Liver (tissue), 9 donors: Measurements from ENCODE around the gene SLC35B1. TPM values are rescaled to one million over a fixed set of nuclear protein-coding genes. Genes with fewer than 3 reads are reported as not detected.

Source experiments
- DNase-seq: peaks from one replicate; pipeline ENCODE4 v3.0.0-alpha.2; 2017; ENCODE audit warnings: low spot score
- H3K27ac ChIP-seq, 2 donors: one replicate each; pipeline ENCODE4 v1.7.0; 2013; ENCODE audit warnings: inconsistent platforms in 2 of 2, low read length in 2 of 2, control low read depth in 1 of 2, low read depth in 1 of 2, mild to moderate bottlenecking in 1 of 2
- H3K27me3 ChIP-seq, 4 donors: one replicate each; pipeline versions ENCODE4 v1.6.1 to v1.7.0; 2013; ENCODE audit warnings: low read length in 3 of 4, inconsistent platforms in 1 of 4, mild to moderate bottlenecking in 1 of 4, moderate library complexity in 1 of 4; ENCODE audit not compliant: control insufficient read depth in 4 of 4, insufficient read depth in 4 of 4
- H3K36me3 ChIP-seq, 4 donors: one replicate each; pipeline versions ENCODE4 v1.6.1 to v1.7.0; 2013; ENCODE audit warnings: low read length in 3 of 4, mild to moderate bottlenecking in 3 of 4, low read depth in 1 of 4, moderate library complexity in 1 of 4; ENCODE audit not compliant: control insufficient read depth in 4 of 4, insufficient read depth in 3 of 4
- H3K4me1 ChIP-seq, 4 donors: one replicate each; pipeline versions ENCODE4 v1.6.1 to v1.7.0; 2013; ENCODE audit warnings: low read length in 3 of 4, mild to moderate bottlenecking in 3 of 4, moderate library complexity in 1 of 4; ENCODE audit not compliant: control insufficient read depth in 4 of 4, insufficient read depth in 4 of 4
- H3K4me3 ChIP-seq, 3 donors: one replicate each; pipeline versions ENCODE4 v1.6.1 to v1.7.0; 2013; ENCODE audit warnings: low read length in 3 of 3, control low read depth in 1 of 3, low read depth in 1 of 3, mild to moderate bottlenecking in 1 of 3
- H3K9ac ChIP-seq, 2 donors: one replicate each; pipeline ENCODE4 v1.7.0; 2013; ENCODE audit warnings: low read length in 2 of 2, mild to moderate bottlenecking in 2 of 2, moderate library complexity in 2 of 2, control low read depth in 1 of 2, low read depth in 1 of 2
- H3K9me3 ChIP-seq, 4 donors: one replicate each; pipeline versions ENCODE4 v1.6.1 to v1.7.0; 2013; ENCODE audit warnings: low read length in 3 of 4; ENCODE audit not compliant: control insufficient read depth in 4 of 4
- ATF3 ChIP-seq: IDR thresholded peaks from 2 replicates; pipeline ENCODE4 v1.6.1; 2016; ENCODE audit warnings: antibody characterized with exemption
- CTCF ChIP-seq: fragments of 150-350 bp; IDR thresholded peaks from 2 replicates; pipeline ENCODE4 v1.5.1; 2017; ENCODE audit warnings: improper control_type of control experiment, low read depth, low read length; ENCODE audit not compliant: missing input control
- EGR1 ChIP-seq, 2 donors: IDR thresholded peaks; 2 replicates each; pipeline ENCODE4 v1.6.1; 2016 to 2018; ENCODE audit warnings: antibody characterized with exemption in 2 of 2, low read depth in 2 of 2
- FOXA1 ChIP-seq: IDR thresholded peaks from 2 replicates; pipeline ENCODE4 v1.6.1; 2016; ENCODE audit warnings: antibody characterized with exemption
- FOXA2 ChIP-seq: IDR thresholded peaks from 2 replicates; pipeline ENCODE4 v1.6.1; 2016; ENCODE audit warnings: antibody characterized with exemption
- GABPA ChIP-seq, 2 donors: IDR thresholded peaks in 1 of 2; conservative IDR thresholded peaks in 1 of 2; 2 replicates each; pipeline ENCODE4 v1.6.1; 2016; ENCODE audit warnings: antibody characterized with exemption in 2 of 2, mild to moderate bottlenecking in 1 of 2, moderate library complexity in 1 of 2
- HNF4A ChIP-seq, 2 donors: conservative IDR thresholded peaks; 2 replicates each; pipeline ENCODE4 v1.6.1; 2016; ENCODE audit warnings: antibody characterized with exemption in 2 of 2, mild to moderate bottlenecking in 2 of 2
- HNF4G ChIP-seq: IDR thresholded peaks from 2 replicates; pipeline ENCODE4 v1.6.1; 2016; ENCODE audit warnings: antibody characterized with exemption
- JUND ChIP-seq, 2 donors: IDR thresholded peaks; 2 replicates each; pipeline ENCODE4 v1.6.1; 2016; ENCODE audit warnings: antibody characterized with exemption in 2 of 2
- MAX ChIP-seq: IDR thresholded peaks from 2 replicates; pipeline ENCODE4 v1.6.1; 2016; ENCODE audit warnings: antibody characterized with exemption
- NR2F2 ChIP-seq: IDR thresholded peaks from 2 replicates; pipeline ENCODE4 v1.6.1; 2016; ENCODE audit warnings: antibody characterized with exemption
- RAD21 ChIP-seq, 2 donors: IDR thresholded peaks; 2 replicates each; pipeline ENCODE4 v1.6.1; 2016; ENCODE audit warnings: antibody characterized with exemption in 2 of 2, mild to moderate bottlenecking in 2 of 2
- REST ChIP-seq: IDR thresholded peaks from 2 replicates; pipeline ENCODE4 v1.6.1; 2016; ENCODE audit warnings: antibody characterized with exemption, mild to moderate bottlenecking
- RXRA ChIP-seq, 2 donors: IDR thresholded peaks; 2 replicates each; pipeline ENCODE4 v1.6.1; 2017 to 2018; ENCODE audit warnings: antibody characterized with exemption in 2 of 2, mild to moderate bottlenecking in 1 of 2
- SP1 ChIP-seq: IDR thresholded peaks from 2 replicates; pipeline ENCODE4 v1.6.1; 2018; ENCODE audit warnings: antibody characterized with exemption, mild to moderate bottlenecking
- TAF1 ChIP-seq: conservative IDR thresholded peaks from 2 replicates; pipeline ENCODE4 v1.6.1; 2016; ENCODE audit warnings: antibody characterized with exemption, mild to moderate bottlenecking
- YY1 ChIP-seq: IDR thresholded peaks from 2 replicates; pipeline ENCODE4 v1.6.1; 2016; ENCODE audit warnings: antibody characterized with exemption, mild to moderate bottlenecking
- WGBS: extraction: QIAGEN DNeasy Blood & Tissue Kit; methylation state at CpG from one replicate; pipeline ENCODE4 v1.1.7; 2013; 5-methylcytosine and 5-hydroxymethylcytosine counted together
- polyA plus RNA-seq, 2 donors: library from polyadenylated mRNA; stranded (reverse) in 1 of 2; unstranded in 1 of 2; fragments of 200-250 nt in 1 of 2; fragments of >200 nt in 1 of 2; fragmentation: Nextera tagmentation in 1 of 2; extraction: Ambion mirVana in 1 of 2; gene quantifications; one replicate each; pipeline versions ENCODE4 v1.2.1 to v1.2.3, GENCODE V29; 2013 to 2015
- total RNA-seq, 2 donors: library from RNA; depleted of rRNA; stranded (reverse); fragments of >200 nt; gene quantifications; one replicate each; pipeline ENCODE4 v1.2.3, GENCODE V29; 2014
- TF ChIP-seq, protein P1 (sequence below): IDR thresholded peaks from 2 replicates; pipeline ENCODE4 v1.6.1; 2016; ENCODE audit warnings: antibody characterized with exemption
- donor health status: healthy.
- donor health status: healthy.
- donor health status: healthy.
- donor health status: healthy.
- donor health status: healthy.

SLC35B1 gene
- total and polyA plus RNA-seq, 4 donors: 29.8 to 90.1 (median 76.8) TPM

DNA sequence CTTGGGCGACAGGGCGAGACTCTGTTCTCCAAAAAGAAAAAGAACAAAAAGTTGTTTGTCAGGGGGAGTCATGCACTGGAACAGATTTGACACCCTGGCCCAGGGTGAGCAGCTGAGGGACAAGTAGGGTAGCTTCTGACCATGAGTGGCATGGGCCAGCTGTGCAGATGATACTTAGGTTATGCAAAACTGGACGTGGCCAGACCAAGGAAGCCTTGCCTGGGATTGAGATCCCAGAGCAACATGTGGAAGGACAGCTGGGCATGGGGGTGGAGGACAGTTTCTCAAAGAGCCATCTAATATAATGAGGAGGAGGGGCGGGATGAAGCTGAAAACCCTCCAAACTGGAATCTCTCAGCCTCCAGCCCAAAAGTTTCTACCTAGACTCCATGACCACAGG, 19.6 kb upstream of the SLC35B1 start:
- H3K27ac ChIP-seq: no peak overlapping the region
- H3K27me3 ChIP-seq: no peaks in the 10 kb centered on the region
- H3K36me3 ChIP-seq: peaks cover 0 to 2% (median 0%) of the 10 kb centered on the region in 4 donors
- no peaks in the 10 kb centered on the region for H3K9me3 ChIP-seq
- H3K4me1 ChIP-seq: peaks cover 2 to 19% (median 15%) of the 10 kb centered on the region in 4 donors
- no peak overlapping the region for H3K4me3 ChIP-seq
- TF ChIP-seq REST (no peak), TAF1 (no peak), CTCF (no peak), FOXA2 (no peak), HNF4A (conservative IDR thresholded peaks at IDR 0.05) (no peak), RXRA (IDR thresholded peaks at IDR 0.05) (no peak), MAX (no peak), ATF3 (no peak), NR2F2 (no peak), GABPA (IDR thresholded peaks at IDR 0.05 in 1 of 2, conservative IDR thresholded peaks at IDR 0.05 in 1 of 2) (no peak), SP1 (no peak), FOXA1 (no peak), HNF4G (no peak), JUND (IDR thresholded peaks at IDR 0.05) (no peak), EGR1 (IDR thresholded peaks at IDR 0.05; ENCODE audit: low read depth in 2 of 2) (no peak), RAD21 (IDR thresholded peaks at IDR 0.05) (no peak), YY1 (no peak)
- TF ChIP-seq, protein P1, sequence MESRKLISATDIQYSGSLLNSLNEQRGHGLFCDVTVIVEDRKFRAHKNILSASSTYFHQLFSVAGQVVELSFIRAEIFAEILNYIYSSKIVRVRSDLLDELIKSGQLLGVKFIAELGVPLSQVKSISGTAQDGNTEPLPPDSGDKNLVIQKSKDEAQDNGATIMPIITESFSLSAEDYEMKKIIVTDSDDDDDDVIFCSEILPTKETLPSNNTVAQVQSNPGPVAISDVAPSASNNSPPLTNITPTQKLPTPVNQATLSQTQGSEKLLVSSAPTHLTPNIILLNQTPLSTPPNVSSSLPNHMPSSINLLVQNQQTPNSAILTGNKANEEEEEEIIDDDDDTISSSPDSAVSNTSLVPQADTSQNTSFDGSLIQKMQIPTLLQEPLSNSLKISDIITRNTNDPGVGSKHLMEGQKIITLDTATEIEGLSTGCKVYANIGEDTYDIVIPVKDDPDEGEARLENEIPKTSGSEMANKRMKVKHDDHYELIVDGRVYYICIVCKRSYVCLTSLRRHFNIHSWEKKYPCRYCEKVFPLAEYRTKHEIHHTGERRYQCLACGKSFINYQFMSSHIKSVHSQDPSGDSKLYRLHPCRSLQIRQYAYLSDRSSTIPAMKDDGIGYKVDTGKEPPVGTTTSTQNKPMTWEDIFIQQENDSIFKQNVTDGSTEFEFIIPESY: no peak
- no peak for DNase-seq
- WGBS: 95% methylated on average over 4 of the region's 4 CpGs
- H3K9ac ChIP-seq: no peak overlapping the region
